NOMO-1 treated with DMSO at 0.1 percent for 48 hours (cell line): ENCODE results near the gene ANKRD6.
"Not testable (repeated sequence)": the region's sequence is repeated elsewhere in the genome, so short reads cannot be mapped to it uniquely, and the experiment has no call there.

Experiments
- DNase-seq: peaks from one replicate; lab custom pipeline; 2025; ENCODE audit not compliant: unreplicated experiment; lab: John Stamatoyannopoulos, UW

Gene ANKRD6

DNA sequence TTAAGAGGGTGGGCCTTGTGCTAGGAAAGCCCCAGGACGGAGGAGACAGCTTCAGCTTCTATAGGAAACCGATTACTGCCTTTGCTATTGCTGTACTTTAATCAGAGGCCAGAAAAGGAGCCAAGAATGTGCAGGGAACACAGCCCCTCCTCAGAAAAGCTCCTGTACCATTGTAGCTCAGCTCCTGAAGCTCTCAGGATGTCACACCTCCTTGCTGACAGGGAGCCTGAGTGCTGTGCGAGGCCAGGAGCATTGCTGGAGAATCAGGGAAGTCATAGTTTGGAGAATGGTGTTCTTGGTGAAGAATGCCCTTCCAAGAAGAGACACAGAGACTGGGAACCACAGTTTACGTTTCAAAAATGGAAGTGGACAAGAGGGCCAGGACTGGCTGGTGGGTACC lies 158.8 kb downstream of the ANKRD6 start:
- DNase-seq = no peak

DNA sequence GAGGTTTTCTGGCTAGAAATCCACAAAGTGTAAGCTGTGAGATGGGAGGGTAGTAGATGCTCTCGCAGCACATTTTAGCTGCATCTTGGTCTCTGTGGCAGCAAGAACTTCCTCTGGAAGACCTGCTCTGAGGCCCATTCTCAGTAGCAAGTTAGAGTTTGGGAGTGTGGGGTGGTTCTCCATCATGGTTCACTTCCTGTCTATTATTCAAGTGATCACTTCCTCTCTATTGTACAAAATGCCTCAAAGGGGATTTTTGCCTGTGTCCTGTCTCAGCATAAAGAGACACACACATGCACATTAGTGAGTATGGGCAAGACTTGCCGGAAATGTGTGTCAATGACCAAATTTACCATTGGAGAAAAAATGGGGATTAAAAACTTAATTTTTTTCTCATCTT lies 163.1 kb downstream of the ANKRD6 start:
- peak; percentile 34 for DNase-seq

DNA sequence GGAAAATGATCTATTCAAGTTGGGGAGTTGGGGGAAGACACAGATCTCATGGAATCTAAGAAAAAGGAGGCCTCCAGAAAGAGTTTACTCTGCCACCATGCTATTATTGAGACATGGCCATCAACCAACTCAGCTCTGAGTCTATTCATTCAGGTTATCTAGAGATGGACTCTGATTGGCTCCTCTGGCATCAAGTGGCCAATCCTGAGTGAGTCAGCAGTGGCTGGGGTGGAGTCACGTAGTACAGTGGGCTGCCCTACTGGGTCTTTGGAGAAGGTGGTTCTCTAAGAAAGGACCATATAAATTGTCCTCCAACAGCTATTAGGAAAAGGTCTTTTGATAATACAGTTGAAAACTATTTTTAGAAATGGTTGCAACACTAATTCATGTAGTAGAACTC lies 163.5 kb downstream of the ANKRD6 start:
- DNase-seq = no peak

DNA sequence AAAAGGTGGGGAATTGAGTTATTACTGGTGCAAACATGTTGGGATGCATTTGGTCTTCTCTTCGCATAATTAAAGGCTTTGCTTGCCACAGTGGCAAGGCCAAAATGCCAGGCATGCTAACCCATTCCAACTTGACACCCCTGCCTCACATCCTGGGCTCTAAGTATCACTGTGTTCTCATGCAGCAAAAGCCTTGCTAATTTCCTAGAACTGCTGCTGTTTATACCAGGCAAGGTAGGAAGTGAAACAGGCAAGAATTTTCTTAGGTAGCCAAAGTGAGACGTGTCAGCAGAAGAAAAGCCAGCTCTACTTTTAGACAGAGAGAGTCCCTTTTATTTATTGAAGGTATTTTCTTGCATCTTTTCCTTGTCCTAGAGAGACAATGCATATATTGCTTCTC lies 164.4 kb downstream of the ANKRD6 start:
- DNase-seq = no peak

DNA sequence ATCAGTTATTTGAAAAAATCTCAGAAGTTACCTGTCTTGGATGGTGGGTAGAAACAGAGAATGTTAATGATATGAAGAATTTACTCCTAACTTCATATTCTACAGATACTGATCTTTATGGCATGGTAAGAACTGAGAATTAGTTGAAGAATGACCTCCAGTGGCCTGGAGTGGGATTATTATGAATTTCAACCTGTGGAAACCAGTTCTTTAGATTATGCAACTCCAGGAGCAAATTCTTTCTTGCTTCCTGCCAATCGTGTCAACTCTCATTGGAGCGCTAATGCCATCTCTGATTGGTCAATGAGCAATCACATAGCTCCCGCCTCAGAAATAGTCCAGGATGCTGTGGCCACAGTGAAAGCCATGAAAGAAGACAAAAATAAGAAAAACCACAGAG lies 165.0 kb downstream of the ANKRD6 start:
- peak; percentile 63 for DNase-seq

DNA sequence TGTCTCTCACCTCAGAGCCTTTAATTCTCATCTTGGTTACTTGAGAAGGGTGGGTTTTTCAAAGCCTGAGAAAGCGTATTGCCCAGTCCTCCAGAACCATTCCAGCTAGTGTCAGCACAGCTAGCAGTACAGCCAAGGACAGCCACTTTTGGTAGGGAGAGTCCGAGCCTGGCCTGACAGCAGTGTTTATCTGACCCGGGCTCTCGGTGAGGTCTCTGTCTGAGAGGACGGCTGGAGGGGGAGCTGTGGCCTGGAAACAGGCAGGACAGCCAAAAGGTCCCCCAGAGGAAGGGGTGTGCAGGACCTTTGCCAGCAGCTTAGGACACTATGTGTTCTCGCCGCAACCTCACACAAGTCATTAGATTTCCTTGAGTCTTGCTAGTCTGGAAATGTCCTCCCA lies 166.8 kb downstream of the ANKRD6 start:
- no peak for DNase-seq

DNA sequence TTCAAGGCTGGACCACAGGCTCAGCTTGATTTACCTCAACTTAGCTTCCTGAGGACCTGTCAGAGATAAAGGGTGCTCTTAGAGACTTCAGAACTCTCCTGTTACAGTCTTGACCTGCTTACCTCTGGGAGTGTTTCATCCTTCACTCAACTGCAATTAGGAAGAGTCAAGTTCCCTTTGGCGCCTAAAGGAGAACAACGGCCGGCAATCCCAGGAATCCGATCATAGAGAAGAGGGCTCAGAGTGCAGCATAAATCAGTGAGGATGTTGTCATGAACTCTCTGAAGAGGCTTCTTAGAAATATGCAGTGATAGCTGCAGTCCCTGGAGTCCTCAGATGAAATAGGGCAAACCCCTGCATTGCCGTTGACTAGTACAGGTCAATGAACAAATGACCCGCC lies 169.2 kb downstream of the ANKRD6 start:
- DNase-seq = no peak

DNA sequence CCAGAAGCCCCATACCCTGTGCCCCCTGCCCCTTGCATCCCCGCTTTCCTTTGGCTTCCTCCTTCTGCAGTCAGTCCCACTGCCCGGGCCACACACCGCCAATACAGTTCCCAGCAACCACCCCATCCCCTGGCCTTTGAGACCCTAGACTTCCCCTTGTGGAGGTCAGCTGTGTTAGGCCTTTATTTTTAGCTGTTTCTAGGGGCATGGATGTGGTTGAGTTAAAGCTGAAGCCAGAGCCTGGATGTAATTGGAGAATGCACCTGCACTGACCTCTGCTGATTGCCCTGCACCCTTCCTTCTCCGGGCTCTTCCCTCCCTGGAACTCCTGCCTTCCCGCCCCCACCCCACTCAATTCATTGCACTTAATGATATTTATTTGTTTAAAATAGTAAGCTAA lies 171.7 kb downstream of the ANKRD6 start:
- no peak for DNase-seq

DNA sequence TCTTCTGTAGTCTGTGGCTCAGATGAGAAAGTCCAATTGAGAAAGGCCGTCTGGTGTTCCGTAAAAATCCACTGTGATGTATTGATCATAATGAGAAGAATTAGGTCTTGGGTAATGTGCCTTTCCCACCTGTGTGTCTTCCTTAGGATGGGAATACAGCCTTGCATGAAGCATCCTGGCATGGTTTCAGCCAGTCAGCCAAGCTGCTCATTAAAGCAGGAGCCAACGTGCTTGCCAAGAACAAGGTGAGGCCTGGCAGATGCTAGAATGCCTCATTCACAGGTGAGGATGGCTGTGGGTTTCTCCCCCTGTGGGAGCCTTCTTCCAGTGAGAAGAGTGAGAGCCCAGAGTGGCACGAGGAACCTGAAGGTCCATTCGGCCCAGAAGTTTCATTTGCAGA lies 172.9 kb downstream of the ANKRD6 start:
- no peak for DNase-seq

DNA sequence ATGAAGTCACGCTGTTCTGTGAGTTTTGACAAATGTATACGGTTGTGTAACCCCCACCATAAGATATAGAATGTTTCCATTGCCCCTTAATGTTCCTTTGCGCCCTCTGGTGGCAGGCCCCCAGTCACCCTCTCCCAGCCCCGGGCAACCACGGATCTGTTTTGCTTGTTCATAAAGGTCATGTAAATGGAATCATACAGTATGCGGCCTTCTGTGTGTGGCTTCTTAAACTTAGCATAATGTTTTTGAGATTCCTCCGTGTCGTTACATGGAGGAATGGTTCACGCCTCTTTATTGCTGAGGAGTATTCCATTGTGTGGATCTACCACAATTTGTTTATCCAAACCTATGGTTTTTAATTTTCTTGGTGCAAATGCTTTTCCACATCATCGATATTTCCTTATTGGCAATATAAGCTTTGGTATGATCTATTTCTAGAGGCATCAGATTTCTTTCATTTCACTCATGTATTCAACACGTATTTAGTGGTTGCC lies 177.2 kb downstream of the ANKRD6 start:
- DNase-seq = peak; percentile 58

DNA sequence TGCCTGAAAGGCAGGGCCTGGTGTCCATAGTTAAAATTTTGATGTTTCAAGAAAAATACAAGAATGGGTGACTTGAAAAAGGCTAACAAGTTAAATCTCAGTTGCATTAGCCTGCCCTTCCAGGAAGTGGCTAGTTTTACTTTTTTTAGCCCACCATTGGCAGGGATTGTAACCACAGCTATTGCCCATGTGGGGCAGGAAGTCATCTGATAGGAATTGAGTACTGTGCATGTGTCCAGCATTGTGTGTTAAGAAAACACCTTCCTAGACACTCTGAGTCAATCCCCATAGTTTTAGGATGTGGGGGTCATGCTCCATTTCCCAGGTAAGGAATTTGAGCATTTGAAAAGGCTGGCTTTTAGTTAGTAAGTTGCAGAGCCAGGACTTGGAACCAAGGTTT lies 178.7 kb downstream of the ANKRD6 start:
- DNase-seq = peak; percentile 22

DNA sequence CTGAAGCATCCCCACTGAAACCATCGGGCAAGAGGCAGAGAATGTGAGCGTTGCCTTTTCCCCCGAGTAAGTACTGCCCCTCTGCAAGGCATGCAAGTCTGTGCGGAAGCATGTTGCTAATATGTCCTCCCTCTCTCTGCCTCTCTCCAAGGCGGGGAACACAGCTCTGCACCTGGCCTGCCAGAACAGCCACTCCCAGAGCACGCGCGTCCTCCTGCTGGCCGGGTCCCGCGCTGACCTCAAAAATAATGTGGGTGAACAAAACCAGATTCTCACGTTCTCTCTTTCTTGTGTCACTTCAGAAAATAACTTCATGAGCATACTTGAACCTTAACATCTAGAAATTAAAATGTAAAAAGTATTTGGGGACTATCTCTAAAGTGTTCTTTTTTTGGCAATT lies 179.2 kb downstream of the ANKRD6 start:
- no peak for DNase-seq

DNA sequence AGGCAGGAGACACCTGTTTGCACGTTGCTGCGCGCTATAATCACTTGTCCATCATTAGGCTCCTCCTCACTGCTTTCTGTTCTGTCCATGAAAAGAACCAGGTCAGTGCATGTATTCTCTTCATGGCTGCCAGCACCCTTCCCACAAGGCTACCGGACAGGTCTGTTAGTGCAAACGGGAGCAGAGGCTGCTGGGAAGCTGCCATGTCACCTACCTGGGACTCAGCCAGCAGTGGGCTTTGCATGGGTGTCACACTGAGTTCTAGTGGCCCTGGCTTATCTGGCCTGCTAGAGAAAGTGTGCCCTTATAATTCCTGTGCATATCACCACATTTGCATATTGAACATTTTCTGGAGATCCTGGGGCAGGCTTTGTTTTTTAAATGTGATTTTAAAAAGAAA lies 180.8 kb downstream of the ANKRD6 start:
- DNase-seq = no peak

DNA sequence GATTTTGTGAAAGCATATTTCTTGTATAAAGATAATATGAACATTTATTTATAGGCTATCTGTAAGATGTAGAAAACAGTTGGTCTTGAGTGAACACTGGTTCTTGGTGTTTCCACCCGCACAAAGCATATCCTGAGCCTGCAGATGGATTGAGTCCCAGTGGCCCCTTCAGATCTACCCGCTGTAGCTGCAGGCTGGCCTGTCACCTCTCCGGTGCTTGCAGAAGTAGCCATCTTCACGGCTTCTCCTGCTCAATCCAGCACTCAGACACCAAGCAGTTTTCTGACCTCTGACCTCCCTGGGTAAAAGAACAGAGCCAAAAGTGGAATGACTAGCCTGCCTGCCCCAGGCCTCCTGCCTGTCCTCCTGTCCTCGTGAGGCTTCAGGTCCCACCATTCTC lies 182.9 kb downstream of the ANKRD6 start:
- DNase-seq = no peak

DNA sequence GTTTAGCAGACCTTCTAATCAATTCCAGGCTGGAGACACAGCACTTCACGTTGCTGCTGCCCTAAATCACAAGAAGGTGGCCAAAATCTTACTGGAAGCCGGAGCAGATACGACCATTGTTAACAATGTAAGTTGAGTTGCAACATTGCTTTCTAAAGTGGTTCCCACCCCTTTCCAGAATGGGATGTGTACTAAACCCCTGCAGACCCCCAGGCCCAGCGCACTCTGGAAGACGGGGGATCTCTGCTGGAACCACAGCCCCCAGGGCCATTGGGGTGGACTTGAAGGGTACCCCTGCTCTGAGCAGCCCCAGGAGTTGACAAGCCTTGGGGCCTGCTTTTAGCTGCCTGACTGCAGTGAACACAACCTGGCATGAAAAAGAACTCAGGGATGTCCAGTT lies 183.6 kb downstream of the ANKRD6 start:
- no peak for DNase-seq

DNA sequence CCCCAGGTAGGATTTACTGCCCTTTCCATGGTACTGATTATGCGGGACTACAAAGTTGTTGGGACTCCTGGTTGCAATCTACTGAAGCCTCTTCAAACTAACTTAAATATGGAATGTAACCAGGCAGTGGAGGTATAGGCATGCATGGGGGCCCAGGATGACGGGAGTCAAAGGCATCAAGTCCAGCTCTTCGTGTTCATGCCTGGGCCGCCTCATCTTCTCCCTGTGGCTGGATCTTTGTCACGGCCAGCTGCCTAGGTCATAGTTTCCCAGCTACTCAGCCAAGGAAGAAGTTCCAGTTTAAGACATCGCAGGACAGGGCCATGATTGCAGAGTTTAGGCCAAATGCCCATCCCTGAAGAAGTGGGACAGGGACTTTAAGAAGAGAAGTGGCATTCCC lies 185.1 kb downstream of the ANKRD6 start:
- no peak for DNase-seq

DNA sequence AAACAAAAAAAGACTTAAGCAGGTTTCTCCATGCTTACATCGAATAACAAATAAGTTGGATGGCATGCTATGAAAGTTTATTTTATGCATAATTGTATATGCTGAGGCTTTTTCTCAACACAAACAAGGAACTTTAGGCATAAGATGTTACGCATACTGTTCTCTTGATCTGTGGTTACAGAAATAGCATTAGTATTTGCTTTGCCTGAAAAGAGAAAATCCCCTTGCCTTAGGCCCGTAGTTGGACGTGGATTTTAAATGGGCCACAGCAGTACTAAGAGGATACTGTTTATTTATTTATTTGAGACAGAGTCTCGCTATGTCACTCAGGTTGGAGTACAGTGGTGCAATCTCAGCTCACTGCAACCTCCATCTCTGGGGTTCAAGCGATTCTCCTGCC lies 186.6 kb downstream of the ANKRD6 start:
- DNase-seq = no peak

DNA sequence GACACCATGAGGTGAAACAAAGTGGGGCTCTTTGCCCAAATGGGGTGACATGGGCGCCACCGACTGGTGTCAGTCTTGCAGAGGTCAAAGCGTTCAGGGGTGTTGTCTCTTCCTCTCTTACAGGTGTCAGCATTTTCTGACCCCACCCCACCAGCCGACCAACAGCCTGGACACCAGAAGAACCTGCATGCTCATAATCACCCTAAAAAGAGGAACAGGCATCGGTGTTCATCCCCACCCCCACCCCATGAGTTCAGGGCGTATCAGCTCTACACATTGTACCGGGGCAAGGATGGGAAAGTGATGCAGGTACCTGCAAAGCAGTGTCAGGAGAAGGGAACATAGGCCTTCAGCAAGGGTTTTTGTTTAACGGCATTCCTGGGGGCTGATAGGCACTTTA lies 190.8 kb downstream of the ANKRD6 start:
- DNase-seq = no peak

DNA sequence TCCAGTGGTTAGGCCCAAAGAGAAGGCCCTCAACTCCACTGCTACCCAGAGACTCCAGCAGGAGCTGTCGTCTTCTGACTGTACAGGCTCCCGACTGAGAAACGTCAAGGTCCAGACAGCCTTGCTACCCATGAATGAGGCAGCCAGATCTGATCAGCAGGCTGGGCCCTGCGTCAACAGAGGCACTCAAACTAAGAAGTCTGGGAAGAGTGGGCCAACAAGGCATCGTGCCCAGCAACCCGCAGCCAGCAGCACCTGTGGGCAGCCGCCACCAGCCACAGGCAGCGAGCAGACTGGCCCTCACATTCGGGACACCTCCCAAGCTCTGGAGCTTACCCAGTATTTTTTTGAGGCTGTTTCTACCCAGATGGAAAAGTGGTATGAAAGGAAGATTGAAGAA lies 197.5 kb downstream of the ANKRD6 start:
- no peak for DNase-seq

DNA sequence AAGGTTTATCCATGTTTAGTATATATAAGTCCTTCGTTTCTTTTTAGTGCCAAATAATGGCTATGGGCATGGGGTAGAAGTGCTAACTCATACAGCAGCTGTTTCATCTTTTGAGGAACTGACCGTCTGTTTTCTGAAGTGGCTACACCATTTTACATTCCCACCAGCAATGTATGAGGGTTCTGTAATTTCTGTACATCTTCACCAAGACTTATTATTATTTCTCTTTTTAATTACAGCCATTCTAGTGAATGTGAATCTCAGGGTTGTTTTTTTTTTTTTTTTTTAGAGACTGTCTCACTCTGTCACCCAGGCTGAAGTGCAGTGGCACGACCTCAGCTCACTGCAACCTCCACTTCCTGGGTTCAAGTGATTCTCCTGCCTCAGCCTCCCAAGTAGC lies 203.5 kb downstream of the ANKRD6 start:
- not testable (repeated sequence) for DNase-seq

DNA sequence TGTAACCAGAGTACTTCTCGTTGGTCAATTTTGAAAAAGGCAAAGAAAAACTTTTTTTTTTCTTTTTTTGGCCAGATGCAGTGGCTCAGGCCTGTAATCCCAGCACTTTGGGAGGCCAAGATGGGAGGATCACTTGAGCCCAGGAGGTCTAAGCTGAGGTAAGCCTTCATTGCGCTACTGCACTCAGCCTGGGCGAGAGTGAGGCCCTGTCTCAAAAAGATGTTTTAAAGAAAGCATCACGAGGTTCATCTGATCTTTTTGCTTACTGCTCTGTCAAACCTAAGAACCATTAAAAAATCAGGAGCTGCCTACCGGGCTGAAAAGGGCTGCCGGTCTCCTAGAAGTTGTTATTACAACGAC lies 205.0 kb downstream of the ANKRD6 start:
- DNase-seq = no peak

DNA sequence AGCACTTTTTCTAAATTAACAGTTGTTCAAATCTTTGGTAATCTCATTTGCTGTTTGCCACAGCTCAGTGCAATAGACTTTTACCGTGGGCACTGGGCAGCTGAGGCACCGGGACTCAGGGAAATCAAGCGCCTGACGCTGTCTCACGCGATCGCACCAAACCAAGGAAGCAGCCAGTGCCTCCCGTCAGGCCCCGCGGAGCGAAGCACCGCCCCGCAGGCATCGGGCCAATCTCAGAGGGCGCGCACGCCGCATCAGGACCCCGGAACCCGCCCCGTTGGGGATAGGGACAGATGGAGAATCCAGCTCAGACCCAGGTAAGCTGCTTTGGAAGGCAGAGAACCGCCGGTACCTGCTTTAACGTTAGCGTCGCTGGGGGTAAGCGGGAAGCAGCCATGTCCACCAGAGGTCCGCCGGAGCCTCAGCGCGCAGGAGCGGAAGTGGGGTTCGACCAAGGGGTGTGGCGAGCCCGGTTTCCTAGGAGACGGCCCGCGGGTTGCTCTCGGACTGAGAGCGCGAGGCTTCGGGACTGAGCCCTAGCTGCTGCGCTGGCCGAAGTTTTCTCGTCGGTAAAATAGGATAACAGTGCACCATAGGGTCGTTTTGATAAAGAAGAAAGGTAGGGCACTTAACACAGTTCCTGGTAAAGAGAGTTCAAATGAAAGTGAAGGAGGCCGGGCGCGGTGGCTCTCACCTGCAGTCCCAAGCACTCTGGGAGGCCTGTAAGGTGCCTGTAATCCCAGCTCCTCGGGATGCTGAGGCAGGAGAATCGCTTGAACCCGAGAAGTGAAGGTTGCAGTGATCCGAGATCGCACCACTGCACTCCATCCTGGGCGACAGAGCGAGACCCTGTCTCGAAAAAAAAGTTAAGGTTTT lies 205.6 kb downstream of the ANKRD6 start, which contains the start of gene LYRM2:
Gene LYRM2, minus strand, starts transcription at position 428 of the 876 bp plus-strand sequence. Its CDS starts 31 bp downstream, at position 397.
- DNase-seq = peak; percentile 91

DNA sequence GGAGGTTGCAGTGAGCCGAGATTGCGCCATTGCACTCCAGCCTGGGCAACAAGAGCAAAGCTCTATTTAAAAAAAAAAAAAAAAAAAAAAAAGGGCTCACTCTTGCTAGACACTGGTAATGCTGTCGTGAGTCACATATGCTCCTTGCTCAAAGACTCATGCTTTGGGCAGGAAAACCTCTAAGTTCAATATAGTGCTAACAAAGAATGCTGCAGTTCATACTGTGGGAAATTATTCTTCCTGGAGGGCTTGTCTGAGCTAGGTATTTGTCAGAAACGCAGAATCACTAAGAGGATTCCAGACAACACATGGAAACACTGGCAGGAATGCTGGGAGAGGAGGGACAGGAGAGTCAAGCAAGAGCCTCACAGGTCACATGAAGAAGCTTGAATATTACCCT lies 207.9 kb downstream of the ANKRD6 start:
- no peak for DNase-seq
